ENCODE results near the gene MAP2K4. TPM values are rescaled to one million over a fixed set of nuclear protein-coding genes. Genes with fewer than 3 reads are reported as not detected.

Gene MAP2K4
- total RNA-seq, 4 donors from 2014 or later, result 25.2 to 43.0 (median 33.2) TPM

GRCh38 chr17:12022310-12022709 is 1.6 kb downstream of the MAP2K4 start:
- Histone ChIP-seq H3K4me1 (peaks cover 13 to 65% (median 34%) of the 10 kb centered on the region in 3 donors), H3K36me3 (no peaks in the 10 kb centered on the region), H3K27ac (peak overlapping the region in 2 of 4 donors; percentile 10 to 81), H3K4me3 (peak overlapping the region in 2 of 4 donors; percentile 84 to 88), H3K27me3 (no peaks in the 10 kb centered on the region), H3K9me3 (no peaks in the 10 kb centered on the region)
- no peak for DNase-seq
- intact Hi-C loops (cut with DNase I), result no loop called here
- no peak for TF ChIP-seq CTCF (IDR thresholded peaks at IDR 0.05)
- no peak for TF ChIP-seq POLR2A (IDR thresholded peaks at IDR 0.05)
- 51 to 63% methylated on average over 2 of the region's 2 CpGs for WGBS, 2 donors

GRCh38 chr17:12024327-12024726 is 3.6 kb downstream of the MAP2K4 start:
- DNase-seq, result no peak
- Histone ChIP-seq H3K36me3 (no peaks in the 10 kb centered on the region), H3K9me3 (no peaks in the 10 kb centered on the region), H3K27ac (peak overlapping the region in 3 of 4 donors; percentile 50 to 81 (median 67)), H3K27me3 (no peaks in the 10 kb centered on the region), H3K4me1 (peaks cover 13 to 82% (median 34%) of the 10 kb centered on the region in 3 donors), H3K4me3 (no peak overlapping the region)
- WGBS, 2 donors, result 9 to 18% methylated on average over 1 of the region's 1 CpG
- no peak for TF ChIP-seq POLR2A (IDR thresholded peaks at IDR 0.05)
- TF ChIP-seq CTCF (IDR thresholded peaks at IDR 0.05), result no peak
- intact Hi-C loops (cut with DNase I), result no loop called here

GRCh38 chr17:12027658-12028057 is 7.0 kb downstream of the MAP2K4 start:
- peaks cover 3 to 73% (median 24%) of the 10 kb centered on the region in 3 donors for H3K4me1 ChIP-seq
- H3K36me3 ChIP-seq, result no peaks in the 10 kb centered on the region
- no peak for TF ChIP-seq POLR2A (IDR thresholded peaks at IDR 0.05)
- no peak for TF ChIP-seq CTCF (IDR thresholded peaks at IDR 0.05)
- no peaks in the 10 kb centered on the region for H3K27me3 ChIP-seq
- intact Hi-C loops (cut with DNase I), result no loop called here
- peak overlapping the region in 3 of 4 donors; percentile 6 to 54 (median 13) for H3K27ac ChIP-seq
- no peak for DNase-seq
- H3K9me3 ChIP-seq, result no peaks in the 10 kb centered on the region
- WGBS, 2 donors, result 53 to 69% methylated on average over 1 of the region's 1 CpG
- H3K4me3 ChIP-seq, result no peak overlapping the region

DNA sequence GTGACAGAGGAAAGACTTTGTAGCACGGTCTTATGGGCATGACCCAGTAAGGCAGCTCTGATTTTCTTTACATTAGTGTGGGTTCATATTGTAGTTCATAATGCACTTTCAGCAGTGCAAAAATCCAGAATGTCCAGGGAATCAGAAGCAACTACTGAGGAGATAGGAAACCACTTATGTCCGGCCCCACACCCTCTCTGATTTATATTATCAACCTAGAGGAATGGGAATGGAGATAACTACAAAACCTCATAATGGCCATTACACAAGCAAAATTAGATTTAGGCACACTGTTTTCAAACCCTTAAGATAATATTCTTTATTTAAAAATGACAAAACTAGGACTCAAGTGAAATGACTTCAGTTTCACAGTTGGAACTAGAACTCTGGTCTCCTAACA is 7.9 kb downstream of the MAP2K4 start:
- no peak overlapping the region for H3K4me3 ChIP-seq
- no peaks in the 10 kb centered on the region for H3K36me3 ChIP-seq
- H3K4me1 ChIP-seq, result peaks cover 0 to 64% (median 19%) of the 10 kb centered on the region in 3 donors
- DNase-seq, result no peak
- H3K9me3 ChIP-seq, result no peaks in the 10 kb centered on the region
- intact Hi-C loops (cut with DNase I), result no loop called here
- H3K27ac ChIP-seq, result peak overlapping the region in 1 of 4 donors; percentile 13
- TF ChIP-seq CTCF (IDR thresholded peaks at IDR 0.05) (no peak), POLR2A (IDR thresholded peaks at IDR 0.05) (no peak)
- 93 to 95% methylated on average over 2 of the region's 2 CpGs for WGBS, 2 donors
- no peaks in the 10 kb centered on the region for H3K27me3 ChIP-seq

- Histone ChIP-seq H3K27ac (no peak overlapping the region), H3K27me3 (no peaks in the 10 kb centered on the region), H3K4me1 (peaks cover 0 to 20% (median 1%) of the 10 kb centered on the region in 3 donors), H3K4me3 (no peak overlapping the region), H3K36me3 (peaks cover 0 to 6% (median 0%) of the 10 kb centered on the region in 3 donors), H3K9me3 (no peaks in the 10 kb centered on the region)
- WGBS, 2 donors, result 85 to 96% methylated on average over 4 of the region's 4 CpGs
- TF ChIP-seq POLR2A (IDR thresholded peaks at IDR 0.05) (no peak), CTCF (IDR thresholded peaks at IDR 0.05) (no peak)
- DNase-seq, result no peak
- intact Hi-C loops (cut with DNase I), result no loop called here
These were observed 13.9 kb downstream of the MAP2K4 start for GRCh38 chr17:12034538-12034937.
